ENCODE measurements around the gene MEGF8.

The MEGF8 gene

GRCh38 chr19:42419309-42419708 is 93.9 kb downstream of the MEGF8 start:
- no peak for DNase-seq (ENCODE audit: low read depth)

GRCh38 chr19:42420055-42420544 is 94.7 kb downstream of the MEGF8 start:
- no peak for DNase-seq (ENCODE audit: low read depth)

GRCh38 chr19:42421101-42421500 is 95.7 kb downstream of the MEGF8 start:
- DNase-seq (ENCODE audit: low read depth): no peak

- no peak for DNase-seq (ENCODE audit: low read depth)
Observed at GRCh38 chr19:42421591-42422031, 96.2 kb downstream of the MEGF8 start.

GRCh38 chr19:42422092-42422900 is 96.9 kb downstream of the MEGF8 start:
- no peak for DNase-seq (ENCODE audit: low read depth)

GRCh38 chr19:42422901-42423461 is 97.5 kb downstream of the MEGF8 start:
- DNase-seq (ENCODE audit: low read depth): no peak

- DNase-seq (ENCODE audit: low read depth): peak; percentile 72
Observed at GRCh38 chr19:42423462-42424344, 98.3 kb downstream of the MEGF8 start.

GRCh38 chr19:42424345-42424707 is 98.9 kb downstream of the MEGF8 start:
- DNase-seq (ENCODE audit: low read depth): no peak

- DNase-seq (ENCODE audit: low read depth): no peak
Observed at GRCh38 chr19:42424712-42425131, 99.3 kb downstream of the MEGF8 start.

- no peak for DNase-seq (ENCODE audit: low read depth)
Observed at GRCh38 chr19:42426643-42427042, 101.2 kb downstream of the MEGF8 start.

GRCh38 chr19:42427313-42427712 is 101.9 kb downstream of the MEGF8 start, which contains the start of gene LIPE:
TSS of gene LIPE (minus strand) at chr19:42427388. CDS start at chr19:42427149, 239 bp downstream.
- DNase-seq (ENCODE audit: low read depth): no peak
